Lung (tissue), 12 donors: ENCODE data around the gene CAMK2G. TPM values are rescaled to one million over a fixed set of nuclear protein-coding genes. Genes with fewer than 3 reads are reported as not detected.

Source experiments
- ATAC-seq: fragments of 200-7000 bp; cut with Tn5 transposase; one replicate; pipeline ENCODE4 v1.9.1; 2020; ENCODE audit warnings: moderate number of reproducible peaks; ENCODE audit not compliant: insufficient read depth, low FRiP score
- DNase-seq, 3 donors: peaks; one replicate each; pipeline ENCODE4 v3.0.0-alpha.2; 2013 to 2017
- H3K27ac ChIP-seq, 2 donors: one replicate each; pipeline ENCODE4 v1.5.1; 2013; ENCODE audit warnings: mild to moderate bottlenecking in 2 of 2, moderate library complexity in 2 of 2, control low read depth in 1 of 2, inconsistent platforms in 1 of 2, low read depth in 1 of 2, low read length in 1 of 2
- H3K27me3 ChIP-seq, 3 donors: one replicate each; pipeline ENCODE4 v1.5.1; 2013; ENCODE audit warnings: low read length in 2 of 3; ENCODE audit not compliant: control insufficient read depth in 3 of 3, insufficient read depth in 3 of 3
- H3K36me3 ChIP-seq, 4 donors: one replicate each; pipeline ENCODE4 v1.5.1; 2013; ENCODE audit warnings: low read length in 4 of 4, mild to moderate bottlenecking in 1 of 4, moderate library complexity in 1 of 4; ENCODE audit not compliant: control insufficient read depth in 4 of 4, insufficient read depth in 4 of 4
- H3K4me1 ChIP-seq, 5 donors: one replicate each; pipeline ENCODE4 v1.5.1; 2013; ENCODE audit warnings: low read length in 5 of 5, mild to moderate bottlenecking in 2 of 5, moderate library complexity in 1 of 5; ENCODE audit not compliant: control insufficient read depth in 5 of 5, insufficient read depth in 5 of 5
- H3K4me3 ChIP-seq: one replicate; pipeline ENCODE4 v1.5.1; 2013; ENCODE audit warnings: mild to moderate bottlenecking, control low read depth, moderate library complexity
- H3K9ac ChIP-seq, 2 donors: one replicate each; pipeline ENCODE4 v1.5.1; 2013; ENCODE audit warnings: low read length in 2 of 2, control low read depth in 1 of 2; ENCODE audit not compliant: insufficient read depth in 1 of 2
- H3K9me3 ChIP-seq, 4 donors: one replicate each; pipeline ENCODE4 v1.5.1; 2013; ENCODE audit warnings: low read length in 3 of 4, mild to moderate bottlenecking in 1 of 4, moderate library complexity in 1 of 4; ENCODE audit not compliant: control insufficient read depth in 4 of 4, insufficient read depth in 3 of 4
- WGBS, 2 donors: extraction: QIAGEN DNeasy Blood & Tissue Kit; methylation state at CpG; one replicate each; pipeline ENCODE4 v1.1.7; 2013; 5-methylcytosine and 5-hydroxymethylcytosine counted together
- polyA plus RNA-seq, 2 donors: library from polyadenylated mRNA; stranded (reverse); fragments of 200-250 nt; gene quantifications; one replicate each; pipeline ENCODE4 v1.2.1, GENCODE V29; 2013
- total RNA-seq, 2 donors: library from RNA; depleted of rRNA in 1 of 2; stranded (reverse); fragments of >200 nt in 1 of 2; gene quantifications; one replicate each; pipeline ENCODE4 v1.2.1, GENCODE V29; 2014 to 2021
- TF ChIP-seq, protein P1 (sequence below): IDR thresholded peaks from 2 replicates; pipeline ENCODE4 v1.5.1; 2012; ENCODE audit warnings: mild to moderate bottlenecking; ENCODE audit errors: control extremely low read depth, extremely low read depth
- donor health status: control.
- donor health status: control.
- donor health status: Bipolar disorder and iron deficiency.
- donor health status: healthy.
- donor health status: DM: yes; HTN: yes; CAD: no.

Gene CAMK2G
- total and polyA plus RNA-seq, 4 donors: 15.8 to 41.1 (median 29.0) TPM

DNA sequence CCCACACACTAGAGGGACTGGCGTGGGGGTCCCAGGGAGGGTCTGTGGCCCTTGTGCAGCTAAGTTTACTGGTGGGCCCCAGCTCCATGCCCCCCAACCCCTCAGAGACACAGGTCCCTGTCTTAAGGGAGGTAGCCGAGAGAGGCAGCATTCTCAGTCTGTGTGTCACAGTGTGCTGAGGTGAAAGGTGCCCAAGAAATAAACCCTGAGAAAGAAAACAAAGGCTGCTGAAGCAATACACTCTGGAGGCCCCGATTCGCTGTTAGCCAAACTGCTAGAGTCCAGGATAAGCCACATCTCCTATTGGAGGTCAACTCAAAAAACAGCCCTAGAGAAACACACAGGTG, 34.3 kb downstream of the CAMK2G start:
- no peak for ATAC-seq
- no peaks in the 10 kb centered on the region for H3K27me3 ChIP-seq
- TF ChIP-seq, protein P1, sequence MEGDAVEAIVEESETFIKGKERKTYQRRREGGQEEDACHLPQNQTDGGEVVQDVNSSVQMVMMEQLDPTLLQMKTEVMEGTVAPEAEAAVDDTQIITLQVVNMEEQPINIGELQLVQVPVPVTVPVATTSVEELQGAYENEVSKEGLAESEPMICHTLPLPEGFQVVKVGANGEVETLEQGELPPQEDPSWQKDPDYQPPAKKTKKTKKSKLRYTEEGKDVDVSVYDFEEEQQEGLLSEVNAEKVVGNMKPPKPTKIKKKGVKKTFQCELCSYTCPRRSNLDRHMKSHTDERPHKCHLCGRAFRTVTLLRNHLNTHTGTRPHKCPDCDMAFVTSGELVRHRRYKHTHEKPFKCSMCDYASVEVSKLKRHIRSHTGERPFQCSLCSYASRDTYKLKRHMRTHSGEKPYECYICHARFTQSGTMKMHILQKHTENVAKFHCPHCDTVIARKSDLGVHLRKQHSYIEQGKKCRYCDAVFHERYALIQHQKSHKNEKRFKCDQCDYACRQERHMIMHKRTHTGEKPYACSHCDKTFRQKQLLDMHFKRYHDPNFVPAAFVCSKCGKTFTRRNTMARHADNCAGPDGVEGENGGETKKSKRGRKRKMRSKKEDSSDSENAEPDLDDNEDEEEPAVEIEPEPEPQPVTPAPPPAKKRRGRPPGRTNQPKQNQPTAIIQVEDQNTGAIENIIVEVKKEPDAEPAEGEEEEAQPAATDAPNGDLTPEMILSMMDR: no peak
- no peaks in the 10 kb centered on the region for H3K9me3 ChIP-seq
- WGBS, 2 donors: 94 to 99% methylated on average over 4 of the region's 4 CpGs
- H3K9ac ChIP-seq: no peak overlapping the region
- H3K4me3 ChIP-seq: no peak overlapping the region
- H3K36me3 ChIP-seq: peaks cover 0 to 58% (median 7%) of the 10 kb centered on the region in 4 donors
- no peak for DNase-seq
- no peak overlapping the region for H3K27ac ChIP-seq
- peaks cover 0 to 8% (median 0%) of the 10 kb centered on the region in 5 donors for H3K4me1 ChIP-seq

DNA sequence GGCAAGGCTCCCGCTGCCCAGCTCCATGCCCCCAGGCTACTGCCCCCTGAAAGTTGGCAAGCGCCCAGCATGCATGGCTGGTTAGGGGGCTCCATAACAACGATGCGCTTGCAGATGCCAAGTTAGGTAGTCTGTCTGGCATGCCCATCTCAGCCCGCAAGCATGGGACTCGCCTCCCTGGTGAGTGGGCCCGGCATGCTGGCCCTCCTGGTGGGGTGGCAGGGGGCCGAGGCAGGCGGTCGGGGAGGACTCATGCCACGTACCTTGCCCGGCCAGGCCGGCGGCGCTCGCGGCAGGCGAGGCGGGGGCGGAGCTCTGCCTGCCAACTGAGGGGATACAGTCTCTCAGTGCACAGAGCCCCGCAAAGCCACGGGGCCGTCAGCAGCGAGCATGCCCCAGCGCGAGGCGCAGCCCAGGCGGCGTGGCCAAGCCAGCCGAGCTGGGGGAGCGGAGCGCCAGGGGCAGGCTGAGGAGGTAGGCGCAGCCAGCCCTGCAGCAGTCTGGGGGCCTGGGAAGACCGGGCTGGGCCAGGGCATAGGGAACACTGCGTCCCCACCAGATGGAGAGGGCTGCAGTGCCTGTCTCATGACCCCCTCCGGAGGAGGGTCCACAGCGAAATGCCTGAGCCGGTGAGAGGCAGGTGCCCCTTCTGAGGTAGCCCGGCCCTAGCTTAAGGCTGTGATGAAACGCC, 34.9 kb downstream of the CAMK2G start:
- DNase-seq: no peak
- TF ChIP-seq, protein P1: no peak
- Histone ChIP-seq H3K9me3 (no peaks in the 10 kb centered on the region), H3K27me3 (no peaks in the 10 kb centered on the region), H3K36me3 (peaks cover 0 to 60% (median 7%) of the 10 kb centered on the region in 4 donors), H3K9ac (no peak overlapping the region), H3K4me3 (no peak overlapping the region), H3K4me1 (peaks cover 0 to 8% (median 0%) of the 10 kb centered on the region in 5 donors), H3K27ac (no peak overlapping the region)
- WGBS, 2 donors: 97% methylated on average over 34 to 40 of the region's 40 CpGs
- no peak for ATAC-seq

DNA sequence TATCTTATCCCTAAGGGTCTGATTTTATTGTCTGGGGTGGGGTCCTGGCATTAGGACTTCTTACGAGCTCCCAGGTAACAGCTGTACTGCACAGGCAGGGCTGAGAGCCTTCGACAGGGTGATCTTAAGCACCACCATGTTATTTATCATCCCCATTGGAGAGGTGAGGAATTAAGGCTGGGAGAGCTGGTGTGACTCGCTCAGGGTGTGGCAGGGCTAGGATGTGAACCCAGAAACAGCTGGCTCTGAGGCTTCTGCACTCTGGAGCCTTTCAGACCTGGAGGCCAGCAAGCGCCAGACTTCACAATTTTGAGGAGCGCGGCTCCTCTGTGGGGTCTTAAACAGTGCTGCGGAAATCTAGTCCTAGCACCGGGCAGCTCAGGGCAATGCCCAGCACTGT, 35.5 kb downstream of the CAMK2G start:
- Histone ChIP-seq H3K36me3 (peaks cover 0 to 63% (median 7%) of the 10 kb centered on the region in 4 donors), H3K4me1 (peaks cover 0 to 8% (median 0%) of the 10 kb centered on the region in 5 donors), H3K27ac (no peak overlapping the region), H3K9me3 (no peaks in the 10 kb centered on the region), H3K27me3 (no peaks in the 10 kb centered on the region), H3K9ac (no peak overlapping the region), H3K4me3 (no peak overlapping the region)
- TF ChIP-seq, protein P1: no peak
- DNase-seq (no peak), ATAC-seq (no peak)
- WGBS, 2 donors: 96 to 97% methylated on average over 8 of the region's 8 CpGs
